ENCODE measurements around the gene HPSE2.

DNA sequence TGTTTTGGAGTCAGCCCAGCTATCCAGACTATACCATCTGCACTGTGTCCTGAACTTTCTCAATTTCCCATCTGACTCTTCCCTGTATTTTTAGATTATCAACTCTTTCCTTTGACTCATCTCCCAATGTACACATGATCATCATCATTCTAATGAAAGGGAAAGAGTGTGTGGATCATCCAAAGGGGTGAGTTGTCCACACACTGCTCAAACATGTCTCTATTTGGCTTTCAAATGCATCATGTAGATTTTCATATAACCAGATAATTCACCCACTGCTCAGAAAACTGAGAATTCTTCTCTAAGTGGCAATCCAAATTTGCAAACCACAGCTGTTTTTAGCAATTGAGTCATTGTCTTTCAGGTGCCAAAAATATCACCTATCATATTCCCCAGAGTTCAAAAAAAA, 598.7 kb downstream of the HPSE2 start:
- TF ChIP-seq EZH2 (IDR thresholded peaks at IDR 0.05; ENCODE audit: insufficient read depth, poor library complexity, severe bottlenecking) = no peak
- TF ChIP-seq EZH2phosphoT487 (IDR thresholded peaks at IDR 0.05; ENCODE audit: insufficient read depth, low read depth) = no peak

Data from GM23248 (cell line).